ENCODE results near the gene TMEM245. TPM values are rescaled to one million over a fixed set of nuclear protein-coding genes. Genes with fewer than 3 reads are reported as not detected.

TMEM245 gene
- total and polyA plus RNA-seq, 2 of the 13 experiments (the other 11 are each of a cell fraction or from before 2014, with no cell fraction given), result 53.5 to 55.4 TPM

GRCh38 chr9:109119439-109120203 lies at the start of gene TMEM245 (continued):
- TF ChIP-seq MNT (IDR thresholded peaks at IDR 0.05) (0 out of 2 replicates have a peak, but pooled peaks have one; percentile 13), GPN1 (CRISPR knock-in tag; IDR thresholded peaks at IDR 0.05; ENCODE audit: borderline replicate concordance) (no peak), ZBTB40 (IDR thresholded peaks at IDR 0.05) (no peak), ZBTB40 (CRISPR knock-in tag; IDR thresholded peaks at IDR 0.05) (0 out of 2 replicates have a peak, but pooled peaks have one; percentile 9), NFE2L1 (CRISPR knock-in tag; IDR thresholded peaks at IDR 0.05; ENCODE audit: borderline replicate concordance) (no peak), DPF2 (CRISPR knock-in tag; IDR thresholded peaks at IDR 0.05; ENCODE audit: borderline replicate concordance, low read depth) (no peak), ZNF672 (CRISPR knock-in tag; IDR thresholded peaks at IDR 0.05) (no peak), ZNF142 (CRISPR knock-in tag; IDR thresholded peaks at IDR 0.05) (peak; percentile 55; the same call in 1 of the 2 replicates), XRCC5 (optimal IDR thresholded peaks at IDR 0.05; ENCODE audit: low read length) (peak; percentile 95)

Measured in HepG2 (cell line).